WTC11 (cell line): Measurements from ENCODE around the gene TRAIP. TPM values are rescaled to one million over a fixed set of nuclear protein-coding genes. Genes with fewer than 3 reads are reported as not detected.
"Not testable (repeated sequence)": the region's sequence is repeated elsewhere in the genome, so short reads cannot be mapped to it uniquely, and the experiment has no call there.

Source experiments
- ATAC-seq: fragments of 200-7000 bp; cut with Tn5 transposase; 2 replicates; pipeline ENCODE4 v1.10.0; 2021; ENCODE audit warnings: mild to moderate bottlenecking, moderate library complexity
- CTCF ChIA-PET: fragments of 300-600 bp; sonication (Branson Sonifier 250); formaldehyde crosslinking; loops from one replicate; lab custom pipeline; 2021; ENCODE audit warnings: antibody characterized with exemption; lab: Charles Lee
- POLR2A ChIA-PET: fragments of 350-600 bp; sonication (Branson Sonifier 250); formaldehyde crosslinking; loops from one replicate; lab custom pipeline; 2021; ENCODE audit warnings: antibody characterized with exemption; lab: Charles Lee
- DNase-seq: peaks from one replicate; pipeline ENCODE4 v3.0.0; 2021; ENCODE audit warnings: low spot score
- H3K27ac Mint-ChIP-seq: 2 replicates; pipeline ENCODE4 v1.8.0; 2021; ENCODE audit warnings: mixed read lengths
- H3K27me3 Mint-ChIP-seq: 2 replicates; pipeline ENCODE4 v1.8.0; 2021; ENCODE audit warnings: low read depth, mild to moderate bottlenecking, moderate library complexity, mixed read lengths
- H3K36me3 Mint-ChIP-seq: 2 replicates; pipeline ENCODE4 v1.8.0; 2021; ENCODE audit warnings: mixed read lengths
- H3K4me1 Mint-ChIP-seq: 2 replicates; pipeline ENCODE4 v1.8.0; 2022; ENCODE audit warnings: mixed read lengths
- H3K4me3 Mint-ChIP-seq: 2 replicates; pipeline ENCODE4 v1.8.0; 2021; ENCODE audit warnings: mild to moderate bottlenecking, moderate library complexity, mixed read lengths
- H3K9me3 Mint-ChIP-seq: 2 replicates; pipeline ENCODE4 v1.8.0; 2021; ENCODE audit warnings: mixed read lengths
- ATF2 ChIP-seq: sonication (generic); formaldehyde crosslinking; IDR thresholded peaks from 2 replicates; pipeline ENCODE4 v1.8.1; 2022; ENCODE audit warnings: low read depth, missing genetic modification reagents, borderline replicate concordance
- E2F4 ChIP-seq: sonication (generic); formaldehyde crosslinking; IDR thresholded peaks from 2 replicates; pipeline ENCODE4 v1.8.1; 2022; ENCODE audit warnings: low read depth, mild to moderate bottlenecking, moderate library complexity, missing genetic modification reagents, borderline replicate concordance
- MXD4 ChIP-seq: fragments of 250-450 bp; sonication (Bioruptor Pico); IDR thresholded peaks from 2 replicates; pipeline ENCODE4 v1.8.0; 2021; ENCODE audit warnings: mild to moderate bottlenecking, moderate library complexity, borderline replicate concordance
- STAT6 ChIP-seq: sonication (generic); formaldehyde crosslinking; conservative IDR thresholded peaks from 2 replicates; pipeline ENCODE4 v1.8.1; 2023; ENCODE audit warnings: mild to moderate bottlenecking, low read depth, missing genetic modification reagents, moderate library complexity
- ZNF532 ChIP-seq: fragments of 250-450 bp; sonication (Bioruptor Pico); IDR thresholded peaks from 2 replicates; pipeline ENCODE4 v1.9.0; 2021; ENCODE audit warnings: mild to moderate bottlenecking, borderline replicate concordance
- total RNA-seq: library from RNA; stranded (reverse); gene quantifications from 3 replicates; pipeline ENCODE4 v1.2.3, GENCODE V29; 2021
- TF ChIP-seq, protein P1 (sequence below): sonication (generic); formaldehyde crosslinking; IDR thresholded peaks from 2 replicates; pipeline ENCODE4 v1.8.0; 2023; ENCODE audit warnings: missing genetic modification reagents, mild to moderate bottlenecking, borderline replicate concordance
- TF ChIP-seq, protein P2 (sequence below): sonication (generic); formaldehyde crosslinking; IDR thresholded peaks from 2 replicates; pipeline ENCODE4 v1.8.0; 2022; ENCODE audit warnings: mild to moderate bottlenecking, missing genetic modification reagents

TRAIP gene
- total RNA-seq, 1 experiment from 2014 or later: 25.9 TPM

DNA sequence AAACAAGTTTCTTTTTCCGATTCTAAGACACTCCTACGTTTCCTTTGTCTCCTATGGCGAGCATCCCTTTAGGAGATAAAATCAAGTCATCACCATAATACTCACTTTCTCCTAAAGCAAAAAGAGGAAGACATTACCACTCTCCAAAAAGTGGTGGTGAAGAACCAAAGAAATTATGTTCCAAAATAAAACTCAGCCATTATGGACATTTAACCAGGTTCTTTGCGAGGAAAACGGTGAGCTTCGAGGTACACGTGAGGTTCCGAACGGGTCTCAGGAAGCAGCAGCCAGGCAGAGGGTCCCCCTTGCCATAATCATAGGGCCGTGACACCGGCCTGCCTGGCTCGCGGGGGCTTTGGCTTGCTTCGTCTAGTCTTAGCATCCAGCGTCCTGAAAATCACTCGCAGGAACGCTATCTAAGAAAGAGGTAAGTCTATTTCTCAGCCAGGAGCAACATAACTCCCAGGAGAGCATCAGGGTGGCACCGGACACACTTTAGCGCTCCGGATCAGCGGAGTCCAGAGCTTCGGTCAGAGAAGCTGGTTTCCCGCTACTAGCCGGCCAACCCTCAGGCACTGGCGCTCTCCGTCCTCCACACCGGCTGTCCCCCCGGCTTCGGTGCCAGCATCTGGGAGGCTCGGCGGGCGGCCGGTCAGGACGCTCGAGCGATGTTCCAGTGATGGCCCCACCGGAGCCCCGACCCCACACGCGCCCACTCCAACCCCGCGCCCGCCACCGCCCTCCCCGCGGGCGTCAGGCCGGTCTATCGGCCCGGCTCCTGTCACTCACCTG, 70.6 kb downstream of the TRAIP start (continued):
- no peak for TF ChIP-seq ATF2 (CRISPR knock-in tag)

GRCh38 chr3:49782277-49782676, 74.1 kb downstream of the TRAIP start:
- H3K27me3 Mint-ChIP-seq, ATAC-seq, H3K4me3 Mint-ChIP-seq, DNase-seq, H3K9me3 Mint-ChIP-seq, POLR2A ChIA-PET, H3K27ac Mint-ChIP-seq: not testable (repeated sequence)
- CTCF ChIA-PET: interaction anchor here (1.3 to 1.4 kb wide), 2 partner anchors 21 to 81 kb away, joined by 4 to 5 read pairs; partner anchors contain the start of gene INKA1
- Mint-ChIP-seq H3K36me3 (peaks cover 19% of the 10 kb centered on the region), H3K4me1 (peaks cover 16% of the 10 kb centered on the region)

DNA sequence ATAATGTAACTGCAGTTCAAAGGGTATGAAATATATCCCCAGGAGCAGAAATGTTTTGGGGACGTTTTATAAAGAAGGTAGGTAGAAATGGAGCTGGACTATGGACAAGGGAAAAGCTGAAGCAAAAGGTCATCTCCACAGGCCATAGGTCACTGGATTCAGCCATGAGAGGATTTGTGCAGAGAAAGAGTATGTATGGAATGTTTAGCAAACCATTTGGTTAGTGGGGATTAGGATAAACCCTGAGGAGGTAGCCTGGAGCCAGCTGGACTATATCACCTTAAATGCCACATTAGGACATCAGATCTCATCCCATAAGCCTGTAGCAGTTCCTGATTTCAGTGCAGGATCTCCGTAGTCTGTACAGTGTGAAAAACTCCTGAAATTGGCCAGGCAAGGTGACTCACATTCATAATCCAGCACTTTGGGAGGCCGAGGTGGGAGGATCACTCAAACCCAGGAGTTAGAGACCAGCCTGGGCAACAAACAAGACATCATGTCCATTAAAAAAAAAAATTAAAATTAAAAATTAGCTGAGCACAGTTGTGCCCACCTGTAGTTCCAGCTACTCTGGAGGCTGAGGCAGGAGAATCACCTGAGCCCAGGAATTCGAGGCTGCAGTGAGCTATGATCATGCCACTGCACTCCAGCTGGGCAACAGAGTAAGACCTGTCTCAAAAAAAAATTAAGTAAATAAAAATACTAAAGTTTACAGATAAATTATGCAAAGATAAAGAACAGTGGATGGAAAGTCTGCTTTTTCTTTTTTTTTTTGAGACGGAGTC, 74.8 kb downstream of the TRAIP start:
- POLR2A ChIA-PET: no interaction called here
- no peak for ATAC-seq
- H3K4me1 Mint-ChIP-seq: peaks cover 10% of the 10 kb centered on the region
- DNase-seq: no peak
- CTCF ChIA-PET: interaction anchor here (1.3 to 1.4 kb wide), 2 partner anchors 22 to 80 kb away, joined by 4 to 5 read pairs; partner anchors contain the start of gene INKA1
- H3K36me3 Mint-ChIP-seq: peaks cover 19% of the 10 kb centered on the region
- H3K9me3 Mint-ChIP-seq: no peaks in the 10 kb centered on the region
- H3K27me3 Mint-ChIP-seq: no peaks in the 10 kb centered on the region
- no peak overlapping the region for H3K4me3 Mint-ChIP-seq
- TF ChIP-seq MXD4 (no peak), ZNF532 (CRISPR knock-in tag) (no peak), STAT6 (CRISPR knock-in tag) (no peak), E2F4 (CRISPR knock-in tag) (no peak)
- TF ChIP-seq, protein P1, sequence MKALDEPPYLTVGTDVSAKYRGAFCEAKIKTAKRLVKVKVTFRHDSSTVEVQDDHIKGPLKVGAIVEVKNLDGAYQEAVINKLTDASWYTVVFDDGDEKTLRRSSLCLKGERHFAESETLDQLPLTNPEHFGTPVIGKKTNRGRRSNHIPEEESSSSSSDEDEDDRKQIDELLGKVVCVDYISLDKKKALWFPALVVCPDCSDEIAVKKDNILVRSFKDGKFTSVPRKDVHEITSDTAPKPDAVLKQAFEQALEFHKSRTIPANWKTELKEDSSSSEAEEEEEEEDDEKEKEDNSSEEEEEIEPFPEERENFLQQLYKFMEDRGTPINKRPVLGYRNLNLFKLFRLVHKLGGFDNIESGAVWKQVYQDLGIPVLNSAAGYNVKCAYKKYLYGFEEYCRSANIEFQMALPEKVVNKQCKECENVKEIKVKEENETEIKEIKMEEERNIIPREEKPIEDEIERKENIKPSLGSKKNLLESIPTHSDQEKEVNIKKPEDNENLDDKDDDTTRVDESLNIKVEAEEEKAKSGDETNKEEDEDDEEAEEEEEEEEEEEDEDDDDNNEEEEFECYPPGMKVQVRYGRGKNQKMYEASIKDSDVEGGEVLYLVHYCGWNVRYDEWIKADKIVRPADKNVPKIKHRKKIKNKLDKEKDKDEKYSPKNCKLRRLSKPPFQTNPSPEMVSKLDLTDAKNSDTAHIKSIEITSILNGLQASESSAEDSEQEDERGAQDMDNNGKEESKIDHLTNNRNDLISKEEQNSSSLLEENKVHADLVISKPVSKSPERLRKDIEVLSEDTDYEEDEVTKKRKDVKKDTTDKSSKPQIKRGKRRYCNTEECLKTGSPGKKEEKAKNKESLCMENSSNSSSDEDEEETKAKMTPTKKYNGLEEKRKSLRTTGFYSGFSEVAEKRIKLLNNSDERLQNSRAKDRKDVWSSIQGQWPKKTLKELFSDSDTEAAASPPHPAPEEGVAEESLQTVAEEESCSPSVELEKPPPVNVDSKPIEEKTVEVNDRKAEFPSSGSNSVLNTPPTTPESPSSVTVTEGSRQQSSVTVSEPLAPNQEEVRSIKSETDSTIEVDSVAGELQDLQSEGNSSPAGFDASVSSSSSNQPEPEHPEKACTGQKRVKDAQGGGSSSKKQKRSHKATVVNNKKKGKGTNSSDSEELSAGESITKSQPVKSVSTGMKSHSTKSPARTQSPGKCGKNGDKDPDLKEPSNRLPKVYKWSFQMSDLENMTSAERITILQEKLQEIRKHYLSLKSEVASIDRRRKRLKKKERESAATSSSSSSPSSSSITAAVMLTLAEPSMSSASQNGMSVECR (CRISPR knock-in tag): no peak
- TF ChIP-seq, protein P2, sequence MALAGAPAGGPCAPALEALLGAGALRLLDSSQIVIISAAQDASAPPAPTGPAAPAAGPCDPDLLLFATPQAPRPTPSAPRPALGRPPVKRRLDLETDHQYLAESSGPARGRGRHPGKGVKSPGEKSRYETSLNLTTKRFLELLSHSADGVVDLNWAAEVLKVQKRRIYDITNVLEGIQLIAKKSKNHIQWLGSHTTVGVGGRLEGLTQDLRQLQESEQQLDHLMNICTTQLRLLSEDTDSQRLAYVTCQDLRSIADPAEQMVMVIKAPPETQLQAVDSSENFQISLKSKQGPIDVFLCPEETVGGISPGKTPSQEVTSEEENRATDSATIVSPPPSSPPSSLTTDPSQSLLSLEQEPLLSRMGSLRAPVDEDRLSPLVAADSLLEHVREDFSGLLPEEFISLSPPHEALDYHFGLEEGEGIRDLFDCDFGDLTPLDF: no peak
- H3K27ac Mint-ChIP-seq: no peak overlapping the region

DNA sequence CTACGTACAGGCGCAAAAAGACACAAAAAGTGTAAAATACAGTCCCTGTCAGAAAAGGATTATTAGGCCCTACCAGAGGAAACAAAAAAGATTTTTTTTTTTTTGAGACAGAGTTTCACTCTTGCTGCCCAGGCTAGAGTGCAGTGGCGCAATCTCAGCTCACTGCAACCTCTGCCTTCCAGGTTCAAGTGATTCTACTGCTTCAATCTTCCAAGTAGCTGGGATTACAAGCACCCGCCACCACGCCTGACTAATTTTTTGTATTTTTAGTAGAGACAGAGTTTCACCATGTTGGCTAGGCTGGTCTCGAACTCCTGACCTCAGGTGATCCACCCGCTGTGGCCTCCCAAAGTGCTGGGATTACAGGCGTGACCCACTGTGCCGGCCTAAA, 75.4 kb downstream of the TRAIP start:
- ATAC-seq, DNase-seq, H3K27me3 Mint-ChIP-seq, H3K4me1 Mint-ChIP-seq, H3K4me3 Mint-ChIP-seq, H3K9me3 Mint-ChIP-seq, CTCF ChIA-PET, POLR2A ChIA-PET: not testable (repeated sequence)
- H3K27ac Mint-ChIP-seq: peak overlapping the region; percentile 5; the same call in 1 of the 2 replicates
- peaks cover 19% of the 10 kb centered on the region for H3K36me3 Mint-ChIP-seq
